ENCODE data around the gene TSPAN31.

The TSPAN31 gene

GRCh38 chr12:57797933-57798332 is 53.1 kb downstream of the TSPAN31 start:
- no peak for DNase-seq

Data from DMS79 (cell line).